Heart left ventricle (tissue), 16 donors: ENCODE results near the gene PPM1A. TPM values are rescaled to one million over a fixed set of nuclear protein-coding genes. Genes with fewer than 3 reads are reported as not detected.
A peak's percentile ranks its signal among the peaks of the same experiment; 100 is the strongest.

Experiments used
- ATAC-seq, 4 donors: fragments of 200-7000 bp; cut with Tn5 transposase; one replicate each; pipeline ENCODE4 v1.9.1; 2020 to 2022; ENCODE audit warnings: moderate library complexity in 4 of 4, mild to moderate bottlenecking in 3 of 4, moderate number of reproducible peaks in 1 of 4
- DNase-seq, 5 donors: peaks; one replicate each; pipeline ENCODE4 v3.0.0-alpha.2; 2020
- H3K27ac ChIP-seq, 12 donors: fragments of 200-600 bp; sonication (generic) in 4 of 12; one replicate each; pipeline versions ENCODE4 v1.5.0 to v1.8.0; 2016 to 2022; ENCODE audit warnings: mild to moderate bottlenecking in 2 of 12
- H3K27me3 ChIP-seq, 9 donors: fragments of 200-600 bp; sonication (generic) in 2 of 9; one replicate each; pipeline versions ENCODE4 v1.5.1 to v1.8.0; 2016 to 2022; ENCODE audit warnings: mild to moderate bottlenecking in 3 of 9
- H3K36me3 ChIP-seq, 9 donors: fragments of 200-600 bp; sonication (generic) in 2 of 9; one replicate each; pipeline versions ENCODE4 v1.5.0 to v1.8.0; 2018 to 2022; ENCODE audit warnings: mild to moderate bottlenecking in 2 of 9
- H3K4me1 ChIP-seq, 12 donors: fragments of 200-600 bp; sonication (generic) in 4 of 12; one replicate each; pipeline versions ENCODE4 v1.5.0 to v1.8.0; 2016 to 2022; ENCODE audit warnings: mild to moderate bottlenecking in 3 of 12
- H3K4me3 ChIP-seq, 12 donors: fragments of 200-600 bp; sonication (generic) in 4 of 12; one replicate each; pipeline versions ENCODE4 v1.5.0 to v1.8.0; 2017 to 2022; ENCODE audit warnings: mild to moderate bottlenecking in 9 of 12, moderate library complexity in 4 of 12
- H3K9me3 ChIP-seq, 12 donors: fragments of 200-600 bp; sonication (generic) in 4 of 12; one replicate each; pipeline versions ENCODE4 v1.5.0 to v1.8.0; 2016 to 2022; ENCODE audit warnings: mild to moderate bottlenecking in 1 of 12
- CTCF ChIP-seq, 12 donors: fragments of 200-600 bp; sonication (generic) in 4 of 12; IDR thresholded peaks; one replicate each; pipeline versions ENCODE4 v1.5.0 to v1.8.0; 2018 to 2022; ENCODE audit warnings: antibody characterized with exemption in 12 of 12, mild to moderate bottlenecking in 5 of 12
- POLR2A ChIP-seq, 2 donors: fragments of 450-650 bp; IDR thresholded peaks; one replicate each; pipeline ENCODE4 v1.6.1; 2017; ENCODE audit warnings: antibody characterized with exemption in 2 of 2, mild to moderate bottlenecking in 2 of 2, moderate library complexity in 2 of 2
- WGBS, 4 donors: extraction: QIAGEN DNeasy Blood & Tissue Kit in 2 of 4; methylation state at CpG; one replicate each; pipeline versions ENCODE4 v1.1.5 to v1.1.7; 2013 to 2018; 5-methylcytosine and 5-hydroxymethylcytosine counted together
- intact Hi-C, 10 donors: fragments of 100-400 bp; cut with DNase I; formaldehyde crosslinking; loops; one replicate each; pipeline versions ENCODE4 v1.11.1 to v1.14.2; 2022
- polyA plus RNA-seq, 2 donors: library from polyadenylated mRNA; stranded (reverse); fragments of 200-250 nt; gene quantifications; one replicate each; pipeline ENCODE4 v1.2.3, GENCODE V29; 2013
- total RNA-seq, 9 donors: library from RNA; depleted of rRNA in 2 of 9; stranded (reverse); fragments of >200 nt in 2 of 9; fragmentation: NEBNext Ultra II Directional in 3 of 9; extraction: Animal tissue kit (Norgen Biotek cat#: 25700) in 3 of 9; gene quantifications; one replicate each; pipeline versions ENCODE4 v1.1.0 to v1.2.4, GENCODE V29; 2016 to 2023
- donor health status: ischemic (EF 13 %, LVEDD 7.1; RV severe dilation, severe dysfunction).
- donor health status: healthy with polysubstance abuse.
- donor health status: DM: no; HTN: yes; CAD: no.
- donor health status: DM: no; HTN: no; CAD: no.
- donor health status: ischemic (EF 25% LVEDD 6.9; RV normal size, moderate dysfunction).
- donor health status: ischemic (EF 25% LVEDD 5.7; RV mildly dilated, moderate dysfunction).
- donor health status: healthy.
- donor health status: DM: yes; HTN: yes; CAD: no.
- donor health status: ischemic (EF 35%, LVEDD 5.7; RV mildly dilated, moderate dysfunction).
- donor health status: nonischemic (EF 11% LVEDD 7.7; RV severe dilation, severe dysfunction).
- donor health status: DM: yes; HTN: yes; CAD: no.
- donor health status: PGD.
- donor health status: ischemic (EF 29% LVEDD 5.4; RV normal size, mild dysfunction).
- donor health status: nonischemic (EF 23%, LVEDD 6.1; RV moderate dilation, normal function).

Gene PPM1A
- total and polyA plus RNA-seq, 11 donors, result 27.7 to 126 (median 91.6) TPM

DNA sequence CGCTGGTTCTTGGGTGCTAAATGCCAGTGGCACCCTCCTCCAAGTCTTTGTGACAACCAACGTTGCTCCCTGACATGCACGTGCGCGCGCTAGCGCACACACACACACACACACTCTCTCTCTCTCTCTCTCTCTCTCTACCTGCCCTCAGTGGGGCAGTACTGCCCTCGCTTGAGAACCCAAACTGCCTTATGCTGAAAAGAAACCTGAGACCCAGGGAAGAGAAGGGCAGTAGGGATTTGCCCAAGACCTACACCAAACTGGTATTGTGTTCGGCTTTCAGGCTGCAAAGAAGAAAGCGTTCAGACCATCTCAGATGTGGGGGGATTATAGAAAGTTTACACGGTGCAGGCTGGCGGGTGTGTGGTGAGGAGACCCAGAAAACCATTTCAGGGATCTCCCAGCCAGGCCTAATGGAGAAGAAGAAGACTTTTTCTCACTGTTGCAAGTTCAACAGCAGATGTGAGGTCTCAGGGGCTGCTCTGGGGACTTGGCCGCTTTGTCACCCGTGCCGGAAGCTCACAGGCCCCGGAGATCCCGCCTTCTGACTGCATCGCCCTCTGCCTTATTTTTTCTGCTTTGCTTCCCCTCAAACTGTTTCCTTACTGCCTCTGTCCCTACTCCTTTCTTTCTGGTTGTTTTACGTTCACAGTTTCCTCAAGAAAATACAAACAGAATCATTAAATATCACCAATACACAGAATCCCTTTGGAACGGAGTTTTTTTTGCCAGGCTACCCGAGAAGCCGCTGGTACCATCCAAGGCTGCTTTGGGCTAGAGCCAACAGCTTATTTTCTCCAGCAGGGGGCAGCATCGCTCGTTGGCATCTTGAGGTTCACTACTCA lies 82.4 kb downstream of the PPM1A start:
- H3K4me1 ChIP-seq, result peaks cover 0 to 24% (median 7%) of the 10 kb centered on the region in 12 donors
- H3K27me3 ChIP-seq, result peaks cover 0 to 21% (median 6%) of the 10 kb centered on the region in 9 donors
- DNase-seq (peak; percentile 37 to 65 (median 50)), ATAC-seq (peak; percentile 35 to 77 (median 72))
- no peaks in the 10 kb centered on the region for H3K36me3 ChIP-seq
- peak; percentile 55 to 79 (median 72) for TF ChIP-seq CTCF (IDR thresholded peaks at IDR 0.05)
- TF ChIP-seq POLR2A (IDR thresholded peaks at IDR 0.05), result no peak
- 6 to 15% (median 14%) methylated on average over 24 of the region's 24 CpGs for WGBS, 4 donors
- peaks cover 0 to under 1% (median 0%) of the 10 kb centered on the region in 12 donors for H3K9me3 ChIP-seq
- peak overlapping the region in 4 of 12 donors; percentile 6 to 45 (median 24) for H3K27ac ChIP-seq
- peak overlapping the region in 11 of 12 donors; percentile 7 to 62 (median 48) for H3K4me3 ChIP-seq
- intact Hi-C loops, result loop anchor here in 3 of 10 donors (2.0 to 10.0 kb wide), 3 partner anchors 75 to 137 kb away; partner anchors contain the start of gene PPM1A (in 1 of the 3)

GRCh38 chr14:60332046-60332399 lies 83.0 kb downstream of the PPM1A start:
- no peaks in the 10 kb centered on the region for H3K36me3 ChIP-seq
- peaks cover 0 to 20% (median 6%) of the 10 kb centered on the region in 9 donors for H3K27me3 ChIP-seq
- H3K4me3 ChIP-seq, result peak overlapping the region in 7 of 12 donors; percentile 40 to 62 (median 54)
- ATAC-seq (no peak), DNase-seq (no peak)
- H3K27ac ChIP-seq, result no peak overlapping the region
- intact Hi-C loops, result loop anchor here in 2 of 10 donors (5.0 to 10.0 kb wide), 2 partner anchors 85 to 137 kb away; partner anchors contain the start of gene PPM1A (in 1 of the 2)
- 59 to 64% (median 61%) methylated on average over 2 of the region's 2 CpGs for WGBS, 4 donors
- peaks cover 0 to 24% (median 7%) of the 10 kb centered on the region in 12 donors for H3K4me1 ChIP-seq
- H3K9me3 ChIP-seq, result peaks cover 0 to 2% (median 0%) of the 10 kb centered on the region in 12 donors
- TF ChIP-seq CTCF (IDR thresholded peaks at IDR 0.05) (peak in 1 of 12 donors; percentile 27), POLR2A (IDR thresholded peaks at IDR 0.05) (no peak)

DNA sequence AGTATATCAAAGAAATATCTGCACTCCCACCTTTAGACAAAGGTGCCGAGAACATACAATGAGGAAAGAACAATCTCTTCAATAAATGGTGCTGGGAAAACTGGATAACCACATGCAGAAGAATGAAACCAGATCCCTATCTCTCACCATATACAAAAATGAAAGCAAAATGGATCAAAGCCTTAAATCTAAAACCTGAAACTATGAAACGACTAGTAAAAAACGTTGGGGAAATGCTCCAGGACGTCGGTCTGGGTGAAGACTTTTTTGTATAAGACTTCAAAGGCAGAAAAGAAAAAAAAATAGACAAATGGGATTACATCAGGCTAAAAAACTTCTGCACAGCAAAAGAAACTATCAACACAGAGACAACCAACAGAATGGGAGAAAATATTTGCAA lies 83.8 kb downstream of the PPM1A start:
- no peak overlapping the region for H3K4me3 ChIP-seq
- peaks cover 0 to 16% (median 5%) of the 10 kb centered on the region in 12 donors for H3K4me1 ChIP-seq
- no peaks in the 10 kb centered on the region for H3K36me3 ChIP-seq
- H3K9me3 ChIP-seq, result peaks cover 0 to 2% (median 0%) of the 10 kb centered on the region in 12 donors
- no peak overlapping the region for H3K27ac ChIP-seq
- peaks cover 0 to 16% (median 3%) of the 10 kb centered on the region in 9 donors for H3K27me3 ChIP-seq
- DNase-seq, result no peak
- TF ChIP-seq CTCF (IDR thresholded peaks at IDR 0.05) (no peak), POLR2A (IDR thresholded peaks at IDR 0.05) (no peak)
- intact Hi-C loops, result loop anchor here in 2 of 10 donors (5.0 to 10.0 kb wide), 2 partner anchors 86 to 138 kb away; partner anchors contain the start of gene PPM1A (in 1 of the 2)
- ATAC-seq, result no peak
- WGBS, 4 donors, result 51 to 65% (median 63%) methylated on average over 5 of the region's 5 CpGs

DNA sequence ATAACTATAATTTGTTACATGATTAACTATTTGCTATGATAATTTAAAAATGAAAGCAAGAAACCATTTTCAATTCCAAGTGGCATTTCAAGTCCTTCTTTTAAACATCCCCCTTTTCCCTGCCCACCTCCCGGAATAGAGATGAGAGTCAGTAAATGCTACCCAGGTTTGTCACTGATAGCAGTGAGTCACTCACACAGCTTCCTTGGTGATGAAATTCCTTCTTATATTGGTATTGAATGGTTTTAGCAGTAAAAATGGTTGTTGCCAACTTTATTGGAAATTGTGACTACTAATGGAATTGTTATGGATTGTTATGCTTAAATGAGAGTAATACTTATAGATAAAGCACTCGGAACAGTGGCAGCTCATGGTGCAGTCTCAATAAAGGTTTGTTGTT lies 90.5 kb downstream of the PPM1A start:
- Histone ChIP-seq H3K4me3 (no peak overlapping the region), H3K9me3 (peaks cover 0 to 2% (median 0%) of the 10 kb centered on the region in 12 donors), H3K27me3 (peaks cover 0 to 7% (median 0%) of the 10 kb centered on the region in 9 donors), H3K36me3 (no peaks in the 10 kb centered on the region), H3K27ac (no peak overlapping the region), H3K4me1 (no peaks in the 10 kb centered on the region)
- DNase-seq (no peak), ATAC-seq (no peak)
- no peak for TF ChIP-seq POLR2A (IDR thresholded peaks at IDR 0.05)
- no peak for TF ChIP-seq CTCF (IDR thresholded peaks at IDR 0.05)
- WGBS, 4 donors, result 86 to 92% (median 88%) methylated on average over 2 of the region's 2 CpGs
- intact Hi-C loops, result loop anchor here in 1 of 10 donors (10.0 kb wide), 1 partner anchor 145 kb away; no protein-coding TSS in a partner anchor
